Measurements from ENCODE around the gene NLRP5.
"Not testable (repeated sequence)": the region's sequence is repeated elsewhere in the genome, so short reads cannot be mapped to it uniquely, and the experiment has no call there.

DNA sequence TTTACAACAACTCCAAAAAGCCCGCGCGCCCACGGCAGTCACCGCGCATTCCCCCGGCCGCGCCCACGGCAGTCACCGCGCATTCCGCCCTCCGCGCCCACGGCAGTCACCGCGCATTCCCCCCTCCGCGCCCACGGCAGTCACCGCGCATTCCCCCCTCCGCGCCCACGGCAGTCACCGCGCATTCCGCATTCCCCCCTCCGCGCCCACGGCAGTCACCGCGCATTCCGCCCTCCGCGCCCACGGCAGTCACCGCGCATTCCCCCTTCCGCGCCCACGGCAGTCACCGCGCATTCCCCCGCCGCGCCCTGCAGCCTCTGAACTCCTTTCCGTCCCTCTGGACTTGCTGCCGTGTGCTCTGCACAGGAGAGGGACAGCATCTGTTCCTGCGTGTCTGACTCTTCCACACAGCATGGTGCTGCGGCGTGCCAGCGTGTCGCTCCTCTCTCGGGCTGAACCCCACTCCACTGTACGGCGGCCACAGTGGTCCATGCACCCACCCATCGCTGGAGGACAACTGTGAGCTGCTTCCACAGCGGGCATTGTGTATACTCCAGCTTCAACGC lies 119.3 kb downstream of the NLRP5 start:
- TF ChIP-seq, protein P1, sequence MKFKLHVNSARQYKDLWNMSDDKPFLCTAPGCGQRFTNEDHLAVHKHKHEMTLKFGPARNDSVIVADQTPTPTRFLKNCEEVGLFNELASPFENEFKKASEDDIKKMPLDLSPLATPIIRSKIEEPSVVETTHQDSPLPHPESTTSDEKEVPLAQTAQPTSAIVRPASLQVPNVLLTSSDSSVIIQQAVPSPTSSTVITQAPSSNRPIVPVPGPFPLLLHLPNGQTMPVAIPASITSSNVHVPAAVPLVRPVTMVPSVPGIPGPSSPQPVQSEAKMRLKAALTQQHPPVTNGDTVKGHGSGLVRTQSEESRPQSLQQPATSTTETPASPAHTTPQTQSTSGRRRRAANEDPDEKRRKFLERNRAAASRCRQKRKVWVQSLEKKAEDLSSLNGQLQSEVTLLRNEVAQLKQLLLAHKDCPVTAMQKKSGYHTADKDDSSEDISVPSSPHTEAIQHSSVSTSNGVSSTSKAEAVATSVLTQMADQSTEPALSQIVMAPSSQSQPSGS (tag by site-specific recombination; IDR thresholded peaks at IDR 0.05; ENCODE audit: low read depth) = not testable (repeated sequence)
- not testable (repeated sequence) for TF ChIP-seq ZNF354C (tag by site-specific recombination; IDR thresholded peaks at IDR 0.05; ENCODE audit: borderline replicate concordance, low read depth); HOXA7 (CRISPR knock-in tag; IDR thresholded peaks at IDR 0.05; ENCODE audit: borderline replicate concordance); ZNF121 (tag by site-specific recombination; IDR thresholded peaks at IDR 0.05); KLF10 (tag by site-specific recombination; IDR thresholded peaks at IDR 0.05); ZNF132 (tag by site-specific recombination; IDR thresholded peaks at IDR 0.05; ENCODE audit: borderline replicate concordance); ZNF174 (tag by site-specific recombination; IDR thresholded peaks at IDR 0.05)
- TF ChIP-seq, protein P2, sequence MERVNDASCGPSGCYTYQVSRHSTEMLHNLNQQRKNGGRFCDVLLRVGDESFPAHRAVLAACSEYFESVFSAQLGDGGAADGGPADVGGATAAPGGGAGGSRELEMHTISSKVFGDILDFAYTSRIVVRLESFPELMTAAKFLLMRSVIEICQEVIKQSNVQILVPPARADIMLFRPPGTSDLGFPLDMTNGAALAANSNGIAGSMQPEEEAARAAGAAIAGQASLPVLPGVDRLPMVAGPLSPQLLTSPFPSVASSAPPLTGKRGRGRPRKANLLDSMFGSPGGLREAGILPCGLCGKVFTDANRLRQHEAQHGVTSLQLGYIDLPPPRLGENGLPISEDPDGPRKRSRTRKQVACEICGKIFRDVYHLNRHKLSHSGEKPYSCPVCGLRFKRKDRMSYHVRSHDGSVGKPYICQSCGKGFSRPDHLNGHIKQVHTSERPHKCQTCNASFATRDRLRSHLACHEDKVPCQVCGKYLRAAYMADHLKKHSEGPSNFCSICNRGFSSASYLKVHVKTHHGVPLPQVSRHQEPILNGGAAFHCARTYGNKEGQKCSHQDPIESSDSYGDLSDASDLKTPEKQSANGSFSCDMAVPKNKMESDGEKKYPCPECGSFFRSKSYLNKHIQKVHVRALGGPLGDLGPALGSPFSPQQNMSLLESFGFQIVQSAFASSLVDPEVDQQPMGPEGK (tag by site-specific recombination; IDR thresholded peaks at IDR 0.05) = not testable (repeated sequence)
